Measurements from ENCODE around the gene H2BK1. TPM values are rescaled to one million over a fixed set of nuclear protein-coding genes. Genes with fewer than 3 reads are reported as not detected.

H2BK1 gene
- polyA plus RNA-seq, 1 donor (not counting 4 experiments of a cell fraction or from before 2014, with no cell fraction given) = not detected

GRCh38 chr7:151238190-151238810 lies 28.0 kb upstream of the H2BK1 start:
- H3K36me3 ChIP-seq (ENCODE audit: control insufficient read depth in 2 of 2, extremely low read depth in 1 of 2, insufficient read depth in 2 of 2, low read length in 2 of 2) = peaks cover 18 to 35% of the 10 kb centered on the region in 2 experiments
- no peak overlapping the region for H3K4me3 ChIP-seq (ENCODE audit: control insufficient read depth in 2 of 3, extremely low read depth in 1 of 3, insufficient read depth in 2 of 3, low read depth in 1 of 3, low read length in 3 of 3)
- H2AFZ ChIP-seq (ENCODE audit: control insufficient read depth, low read length) = no peak overlapping the region
- H3K9me1 ChIP-seq (ENCODE audit: control insufficient read depth, extremely low read depth, insufficient read depth, low read length) = no peaks in the 10 kb centered on the region
- H3K4me1 ChIP-seq (ENCODE audit: control insufficient read depth, extremely low read depth, insufficient read depth, low read length) = peaks cover 4% of the 10 kb centered on the region
- no peak for FAIRE-seq
- no peak for DNase-seq (ENCODE audit: low read depth, low spot score)
- H3K9ac ChIP-seq (ENCODE audit: control insufficient read depth, extremely low read depth, insufficient read depth, low read length) = no peak overlapping the region
- H3K79me2 ChIP-seq (ENCODE audit: control insufficient read depth, insufficient read depth, low read length) = peaks cover 38% of the 10 kb centered on the region
- dilution Hi-C loops (cut with MboI; ENCODE audit: extremely low pct_ligation_motif_present, low sequenced_read_pairs) = no loop called here
- no peaks in the 10 kb centered on the region for H3K27me3 ChIP-seq (ENCODE audit: control insufficient read depth, extremely low read depth, insufficient read depth, low read length)
- peaks cover 8% of the 10 kb centered on the region for H4K20me1 ChIP-seq (ENCODE audit: control insufficient read depth, extremely low read depth, insufficient read depth, low read length)
- no peak overlapping the region for H3K27ac ChIP-seq (ENCODE audit: control insufficient read depth, insufficient read depth, low read length)
- TF ChIP-seq, protein P1, sequence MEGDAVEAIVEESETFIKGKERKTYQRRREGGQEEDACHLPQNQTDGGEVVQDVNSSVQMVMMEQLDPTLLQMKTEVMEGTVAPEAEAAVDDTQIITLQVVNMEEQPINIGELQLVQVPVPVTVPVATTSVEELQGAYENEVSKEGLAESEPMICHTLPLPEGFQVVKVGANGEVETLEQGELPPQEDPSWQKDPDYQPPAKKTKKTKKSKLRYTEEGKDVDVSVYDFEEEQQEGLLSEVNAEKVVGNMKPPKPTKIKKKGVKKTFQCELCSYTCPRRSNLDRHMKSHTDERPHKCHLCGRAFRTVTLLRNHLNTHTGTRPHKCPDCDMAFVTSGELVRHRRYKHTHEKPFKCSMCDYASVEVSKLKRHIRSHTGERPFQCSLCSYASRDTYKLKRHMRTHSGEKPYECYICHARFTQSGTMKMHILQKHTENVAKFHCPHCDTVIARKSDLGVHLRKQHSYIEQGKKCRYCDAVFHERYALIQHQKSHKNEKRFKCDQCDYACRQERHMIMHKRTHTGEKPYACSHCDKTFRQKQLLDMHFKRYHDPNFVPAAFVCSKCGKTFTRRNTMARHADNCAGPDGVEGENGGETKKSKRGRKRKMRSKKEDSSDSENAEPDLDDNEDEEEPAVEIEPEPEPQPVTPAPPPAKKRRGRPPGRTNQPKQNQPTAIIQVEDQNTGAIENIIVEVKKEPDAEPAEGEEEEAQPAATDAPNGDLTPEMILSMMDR (optimal IDR thresholded peaks at IDR 0.05 in 1 of 3, IDR thresholded peaks at IDR 0.05 in 1 of 3, conservative IDR thresholded peaks at IDR 0.05 in 1 of 3; ENCODE audit: extremely low read depth in 1 of 3, insufficient read depth in 2 of 3, low read length in 3 of 3) = no peak
- TF ChIP-seq EZH2 (IDR thresholded peaks at IDR 0.05; ENCODE audit: low read length) = no peak
- H3K9me3 ChIP-seq (ENCODE audit: control insufficient read depth, low read depth, low read length) = no peaks in the 10 kb centered on the region
- no peak overlapping the region for H3K4me2 ChIP-seq (ENCODE audit: control insufficient read depth, extremely low read depth, insufficient read depth, low read depth, low read length)

- Histone ChIP-seq H4K20me1 (ENCODE audit: control insufficient read depth, extremely low read depth, insufficient read depth, low read length) (peaks cover 8% of the 10 kb centered on the region), H3K79me2 (ENCODE audit: control insufficient read depth, insufficient read depth, low read length) (peaks cover 45% of the 10 kb centered on the region), H3K4me3 (ENCODE audit: control insufficient read depth in 2 of 3, extremely low read depth in 1 of 3, insufficient read depth in 2 of 3, low read depth in 1 of 3, low read length in 3 of 3) (no peak overlapping the region), H2AFZ (ENCODE audit: control insufficient read depth, low read length) (no peak overlapping the region), H3K9me1 (ENCODE audit: control insufficient read depth, extremely low read depth, insufficient read depth, low read length) (no peaks in the 10 kb centered on the region), H3K9ac (ENCODE audit: control insufficient read depth, extremely low read depth, insufficient read depth, low read length) (no peak overlapping the region), H3K4me1 (ENCODE audit: control insufficient read depth, extremely low read depth, insufficient read depth, low read length) (peaks cover 7% of the 10 kb centered on the region), H3K4me2 (ENCODE audit: control insufficient read depth, extremely low read depth, insufficient read depth, low read depth, low read length) (no peak overlapping the region), H3K27ac (ENCODE audit: control insufficient read depth, insufficient read depth, low read length) (no peak overlapping the region), H3K9me3 (ENCODE audit: control insufficient read depth, low read depth, low read length) (no peaks in the 10 kb centered on the region), H3K36me3 (ENCODE audit: control insufficient read depth in 2 of 2, extremely low read depth in 1 of 2, insufficient read depth in 2 of 2, low read length in 2 of 2) (peaks cover 18 to 35% of the 10 kb centered on the region in 2 experiments), H3K27me3 (ENCODE audit: control insufficient read depth, extremely low read depth, insufficient read depth, low read length) (no peaks in the 10 kb centered on the region)
- DNase-seq (ENCODE audit: low read depth, low spot score) (no peak), FAIRE-seq (no peak)
- dilution Hi-C loops (cut with MboI; ENCODE audit: extremely low pct_ligation_motif_present, low sequenced_read_pairs) = no loop called here
- TF ChIP-seq, protein P1 (optimal IDR thresholded peaks at IDR 0.05 in 1 of 3, IDR thresholded peaks at IDR 0.05 in 1 of 3, conservative IDR thresholded peaks at IDR 0.05 in 1 of 3; ENCODE audit: extremely low read depth in 1 of 3, insufficient read depth in 2 of 3, low read length in 3 of 3) = no peak
- no peak for TF ChIP-seq EZH2 (IDR thresholded peaks at IDR 0.05; ENCODE audit: low read length)
These were observed 27.2 kb upstream of the H2BK1 start for GRCh38 chr7:151237244-151238189.
